Osteoblast (primary cell): Measurements from ENCODE around the gene PROM2. TPM values are rescaled to one million over a fixed set of nuclear protein-coding genes. Genes with fewer than 3 reads are reported as not detected.

ENCODE experiments used
- DNase-seq: peaks from one replicate; pipeline ENCODE4 v3.0.0; 2011; ENCODE audit warnings: low spot score, mixed read lengths; ENCODE audit not compliant: insufficient read length; ENCODE audit errors: missing footprints
- H2AFZ ChIP-seq: 2 replicates; pipeline ENCODE4 v1.6.0; 2011; ENCODE audit warnings: mild to moderate bottlenecking, low read length
- H3K27ac ChIP-seq: 2 replicates; pipeline ENCODE4 v1.5.1; 2011; ENCODE audit warnings: mild to moderate bottlenecking, low read depth, low read length, moderate library complexity
- H3K27me3 ChIP-seq: 2 replicates; pipeline ENCODE4 v1.6.0; 2012; ENCODE audit warnings: mild to moderate bottlenecking, control low read depth, inconsistent platforms, low read length, moderate library complexity; ENCODE audit not compliant: insufficient read depth
- H3K36me3 ChIP-seq: 2 replicates; pipeline ENCODE4 v1.5.1; 2011; ENCODE audit warnings: mild to moderate bottlenecking, low read length, control low read depth, moderate library complexity; ENCODE audit not compliant: insufficient read depth
- H3K4me1 ChIP-seq: 2 replicates; pipeline ENCODE4 v1.5.1; 2011; ENCODE audit warnings: mild to moderate bottlenecking, low read length, control low read depth, moderate library complexity; ENCODE audit not compliant: insufficient read depth
- H3K4me2 ChIP-seq: 2 replicates; pipeline ENCODE4 v1.6.0; 2011; ENCODE audit warnings: mild to moderate bottlenecking, low read length; ENCODE audit not compliant: insufficient read depth
- H3K4me3 ChIP-seq: fragments of 200-600 bp; sonication (generic); 3 replicates; pipeline ENCODE4 v1.5.1; 2012; ENCODE audit warnings: mild to moderate bottlenecking, low read length, inconsistent platforms; ENCODE audit not compliant: insufficient read depth
- H3K79me2 ChIP-seq: 2 replicates; pipeline ENCODE4 v1.6.0; 2012; ENCODE audit warnings: mild to moderate bottlenecking, low read length, control low read depth, inconsistent platforms; ENCODE audit not compliant: insufficient read depth
- H3K9me3 ChIP-seq: 2 replicates; pipeline ENCODE4 v1.5.1; 2011; ENCODE audit warnings: low read depth, low read length, control low read depth
- H4K20me1 ChIP-seq: 2 replicates; pipeline ENCODE4 v1.6.0; 2012; ENCODE audit warnings: mild to moderate bottlenecking, low read length, control low read depth; ENCODE audit not compliant: insufficient read depth
- CTCF ChIP-seq: IDR thresholded peaks from 2 replicates; pipeline ENCODE4 v1.5.1; 2011; ENCODE audit warnings: mild to moderate bottlenecking, low read depth, low read length, moderate library complexity; ENCODE audit errors: extremely low read depth
- total RNA-seq: library from RNA; depleted of rRNA; stranded (reverse); fragments of >200 nt; gene quantifications from 2 replicates; pipeline ENCODE4 v1.2.3, GENCODE V29; 2012

PROM2 gene
- total RNA-seq, 1 donor = 0.36 TPM

- H3K36me3 ChIP-seq = no peaks in the 10 kb centered on the region
- no peak overlapping the region for H3K4me3 ChIP-seq
- no peaks in the 10 kb centered on the region for H3K79me2 ChIP-seq
- H2AFZ ChIP-seq = no peak overlapping the region
- no peak for TF ChIP-seq CTCF
- H3K27me3 ChIP-seq = peaks cover 4% of the 10 kb centered on the region
- H4K20me1 ChIP-seq = peaks cover 4% of the 10 kb centered on the region
- no peaks in the 10 kb centered on the region for H3K9me3 ChIP-seq
- H3K4me2 ChIP-seq = no peak overlapping the region
- H3K27ac ChIP-seq = no peak overlapping the region
- peaks cover 28% of the 10 kb centered on the region for H3K4me1 ChIP-seq
- DNase-seq = no peak
Measured at GRCh38 chr2:95319481-95320343, 45.5 kb downstream of the PROM2 start.

GRCh38 chr2:95320344-95320712 is 46.1 kb downstream of the PROM2 start:
- H4K20me1 ChIP-seq = peaks cover 4% of the 10 kb centered on the region
- H3K27me3 ChIP-seq = peaks cover 4% of the 10 kb centered on the region
- TF ChIP-seq CTCF = no peak
- no peak overlapping the region for H3K4me2 ChIP-seq
- H3K79me2 ChIP-seq = no peaks in the 10 kb centered on the region
- no peak for DNase-seq
- H3K4me1 ChIP-seq = peaks cover 22% of the 10 kb centered on the region
- H3K4me3 ChIP-seq = no peak overlapping the region
- H2AFZ ChIP-seq = no peak overlapping the region
- no peaks in the 10 kb centered on the region for H3K9me3 ChIP-seq
- H3K36me3 ChIP-seq = no peaks in the 10 kb centered on the region
- H3K27ac ChIP-seq = no peak overlapping the region

- H4K20me1 ChIP-seq = peaks cover 3% of the 10 kb centered on the region
- no peak overlapping the region for H2AFZ ChIP-seq
- no peak overlapping the region for H3K27ac ChIP-seq
- no peak overlapping the region for H3K4me3 ChIP-seq
- no peak for TF ChIP-seq CTCF
- peaks cover 14% of the 10 kb centered on the region for H3K4me1 ChIP-seq
- no peaks in the 10 kb centered on the region for H3K36me3 ChIP-seq
- H3K27me3 ChIP-seq = peaks cover 4% of the 10 kb centered on the region
- no peak overlapping the region for H3K4me2 ChIP-seq
- no peaks in the 10 kb centered on the region for H3K79me2 ChIP-seq
- no peak for DNase-seq
- H3K9me3 ChIP-seq = no peaks in the 10 kb centered on the region
Measured at GRCh38 chr2:95320986-95321767, 46.9 kb downstream of the PROM2 start.
